ENCODE data around the gene FLCN. TPM values are rescaled to one million over a fixed set of nuclear protein-coding genes. Genes with fewer than 3 reads are reported as not detected.

Gene FLCN
- total RNA-seq, 1 experiment from 2014 or later = 25.6 TPM

- no peak for DNase-seq (ENCODE audit: unreplicated experiment)
- Mint-ChIP-seq H3K27ac (ENCODE audit: low read depth, unreplicated experiment) (no peak overlapping the region), H3K27me3 (ENCODE audit: insufficient read depth, unreplicated experiment) (no peaks in the 10 kb centered on the region), H3K4me3 (ENCODE audit: unreplicated experiment) (no peak overlapping the region), H3K9me3 (ENCODE audit: unreplicated experiment) (no peaks in the 10 kb centered on the region), H3K4me1 (ENCODE audit: insufficient read depth, unreplicated experiment) (no peaks in the 10 kb centered on the region), H3K36me3 (ENCODE audit: insufficient read depth, unreplicated experiment) (peaks cover 77% of the 10 kb centered on the region)
- CTCF ChIA-PET = interaction anchor here (0.5 kb wide), 1 partner anchor 1004 kb away, joined by 4 read pairs; no protein-coding TSS in a partner anchor
- no TSS peak for BruUV-seq (replicated peaks)
- TF ChIP-seq CTCF (IDR thresholded peaks at IDR 0.05; ENCODE audit: unreplicated experiment) = no peak
- POLR2A ChIA-PET = no interaction called here
- intact Hi-C loops (cut with micrococcal nuclease) = no loop called here
These were observed 23.2 kb downstream of the FLCN start for GRCh38 chr17:17213775-17214174.

DNA sequence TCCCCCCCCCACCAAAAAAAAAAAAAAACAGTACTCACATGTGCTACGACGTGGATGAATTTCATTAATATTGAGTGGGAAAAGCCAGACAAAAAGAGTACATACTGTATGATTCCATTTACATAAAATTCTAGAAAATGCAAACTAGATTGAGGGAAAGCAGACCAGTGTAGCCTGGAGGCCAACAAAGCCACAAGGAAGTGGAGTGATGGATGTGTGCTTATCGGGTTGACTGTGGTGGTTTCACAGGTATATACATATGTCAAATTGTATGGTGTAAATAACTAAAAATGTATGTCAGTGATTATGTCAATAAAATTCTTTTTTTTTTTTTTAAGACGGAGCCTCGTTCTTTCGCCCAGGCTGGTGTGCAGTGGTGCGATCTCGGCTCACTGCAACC, 29.0 kb downstream of the FLCN start:
- H3K4me3 Mint-ChIP-seq (ENCODE audit: unreplicated experiment) = no peak overlapping the region
- intact Hi-C loops (cut with micrococcal nuclease) = no loop called here

DNA sequence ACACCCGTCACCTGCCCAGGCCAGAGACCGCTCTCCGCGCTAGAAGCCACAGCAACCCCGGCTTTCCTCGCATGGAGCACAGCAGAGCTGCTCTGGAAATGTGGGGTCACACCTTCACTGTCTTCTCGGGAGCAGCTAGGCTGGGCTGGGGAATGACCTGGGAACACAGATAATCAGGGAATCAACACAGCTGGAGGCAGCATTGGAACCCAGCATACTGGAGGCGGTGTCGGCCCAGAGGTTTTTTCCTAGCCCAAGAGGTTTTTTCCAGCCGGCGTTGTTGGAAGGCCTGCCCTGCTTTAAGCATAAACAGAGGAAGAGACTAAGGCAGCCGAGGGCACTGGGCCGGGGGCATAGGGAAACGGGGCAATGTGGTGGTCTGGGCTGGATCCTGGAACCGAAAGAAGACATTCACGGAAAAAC, 30.0 kb downstream of the FLCN start:
- ChIA-PET CTCF (interaction anchor here (0.6 to 0.7 kb wide), 3 partner anchors 10 to 335 kb away, joined by 3 to 4 read pairs (median 3); no protein-coding TSS in a partner anchor), POLR2A (interaction anchor here (0.5 to 3.4 kb wide), 7 partner anchors 16 to 198 kb away, joined by 3 to 12 read pairs (median 3); partner anchors contain the start of genes COPS3 and FLCN)
- no peak for TF ChIP-seq CTCF (IDR thresholded peaks at IDR 0.05; ENCODE audit: unreplicated experiment)
- H3K9me3 Mint-ChIP-seq (ENCODE audit: unreplicated experiment) = no peaks in the 10 kb centered on the region
- DNase-seq (ENCODE audit: unreplicated experiment) = no peak
- no TSS peak for BruUV-seq (replicated peaks)
- H3K27me3 Mint-ChIP-seq (ENCODE audit: insufficient read depth, unreplicated experiment) = no peaks in the 10 kb centered on the region
- H3K36me3 Mint-ChIP-seq (ENCODE audit: insufficient read depth, unreplicated experiment) = peaks cover 41% of the 10 kb centered on the region
- H3K27ac Mint-ChIP-seq (ENCODE audit: low read depth, unreplicated experiment) = peak overlapping the region; percentile 67
- H3K4me1 Mint-ChIP-seq (ENCODE audit: insufficient read depth, unreplicated experiment) = peaks cover 19% of the 10 kb centered on the region
- intact Hi-C loops (cut with micrococcal nuclease) = no loop called here
- H3K4me3 Mint-ChIP-seq (ENCODE audit: unreplicated experiment) = peak overlapping the region; percentile 78

More for the DNA sequence above, 29.0 kb downstream of the FLCN start:
- no peak for DNase-seq (ENCODE audit: unreplicated experiment)
- peaks cover 15% of the 10 kb centered on the region for H3K4me1 Mint-ChIP-seq (ENCODE audit: insufficient read depth, unreplicated experiment)
- no peaks in the 10 kb centered on the region for H3K9me3 Mint-ChIP-seq (ENCODE audit: unreplicated experiment)
- H3K27ac Mint-ChIP-seq (ENCODE audit: low read depth, unreplicated experiment) = no peak overlapping the region
- TF ChIP-seq CTCF (IDR thresholded peaks at IDR 0.05; ENCODE audit: unreplicated experiment) = no peak
- no peaks in the 10 kb centered on the region for H3K27me3 Mint-ChIP-seq (ENCODE audit: insufficient read depth, unreplicated experiment)
- peaks cover 44% of the 10 kb centered on the region for H3K36me3 Mint-ChIP-seq (ENCODE audit: insufficient read depth, unreplicated experiment)
- no TSS peak for BruUV-seq (replicated peaks)
- CTCF ChIA-PET = no interaction called here
- POLR2A ChIA-PET = interaction anchor here (0.9 to 1.1 kb wide), 2 partner anchors 15 to 30 kb away, joined by 3 read pairs; no protein-coding TSS in a partner anchor

- no peaks in the 10 kb centered on the region for H3K27me3 Mint-ChIP-seq (ENCODE audit: insufficient read depth, unreplicated experiment)
- H3K9me3 Mint-ChIP-seq (ENCODE audit: unreplicated experiment) = no peaks in the 10 kb centered on the region
- peaks cover 19% of the 10 kb centered on the region for H3K4me1 Mint-ChIP-seq (ENCODE audit: insufficient read depth, unreplicated experiment)
- H3K36me3 Mint-ChIP-seq (ENCODE audit: insufficient read depth, unreplicated experiment) = peaks cover 40% of the 10 kb centered on the region
- DNase-seq (ENCODE audit: unreplicated experiment) = peak; percentile 73
- CTCF ChIA-PET = interaction anchor here (0.7 kb wide), 2 partner anchors 9 to 179 kb away, joined by 3 to 4 read pairs; no protein-coding TSS in a partner anchor
- intact Hi-C loops (cut with micrococcal nuclease) = no loop called here
- no TSS peak for BruUV-seq (replicated peaks)
- POLR2A ChIA-PET = interaction anchor here (0.7 to 3.4 kb wide), 7 partner anchors 17 to 197 kb away, joined by 3 to 12 read pairs (median 3); partner anchors contain the start of genes COPS3 and FLCN
- peak within 1 kb of the TSS; percentile 78 for H3K4me3 Mint-ChIP-seq (ENCODE audit: unreplicated experiment)
- TF ChIP-seq CTCF (IDR thresholded peaks at IDR 0.05; ENCODE audit: unreplicated experiment) = no peak
- peak within 1 kb of the TSS; percentile 67 for H3K27ac Mint-ChIP-seq (ENCODE audit: low read depth, unreplicated experiment)
These were observed 30.6 kb downstream of the FLCN start, which contains the start of gene PLD6 for GRCh38 chr17:17206124-17206912. PLD6 (minus strand) TSS chr17:17206333; CDS start chr17:17206286, 47 bp downstream.
